HUES64 (cell line): ENCODE data around the gene DDAH1.
"Not testable (repeated sequence)": the region's sequence is repeated elsewhere in the genome, so short reads cannot be mapped to it uniquely, and the experiment has no call there.

Experiments used
- H3K27ac ChIP-seq: 2 replicates; pipeline ENCODE4 v1.7.0; 2013; ENCODE audit warnings: low read depth, low read length, inconsistent platforms
- H3K27me3 ChIP-seq: 2 replicates; pipeline ENCODE4 v1.6.1; 2013; ENCODE audit warnings: mild to moderate bottlenecking, low read length; ENCODE audit not compliant: insufficient read depth
- H3K36me3 ChIP-seq: 2 replicates; pipeline ENCODE4 v1.6.1; 2013; ENCODE audit warnings: mild to moderate bottlenecking, low read length; ENCODE audit not compliant: insufficient read depth
- H3K4me1 ChIP-seq: 2 replicates; pipeline ENCODE4 v1.6.1; 2013; ENCODE audit warnings: mild to moderate bottlenecking, low read length, moderate library complexity; ENCODE audit not compliant: insufficient read depth
- H3K4me3 ChIP-seq: 2 replicates; pipeline ENCODE4 v1.5.1; 2013; ENCODE audit warnings: mild to moderate bottlenecking, low read length, moderate library complexity
- H3K9ac ChIP-seq: 2 replicates; pipeline ENCODE4 v1.6.1; 2013; ENCODE audit warnings: mild to moderate bottlenecking, low read depth, low read length
- H3K9me3 ChIP-seq: 2 replicates; pipeline ENCODE4 v1.6.1; 2013; ENCODE audit warnings: low read depth, low read length; ENCODE audit not compliant: insufficient read depth
- WGBS: fragments of 150-250, 120-280 bp; methylation state at CpG from one replicate; pipeline ENCODE4 v1.1.7; 2013; ENCODE audit warnings: missing lambda C conversion rate; 5-methylcytosine and 5-hydroxymethylcytosine counted together

The DDAH1 gene

GRCh38 chr1:85470130-85470529 is 5.2 kb upstream of the DDAH1 start:
- not testable (repeated sequence) for H3K9me3 ChIP-seq, H3K36me3 ChIP-seq, H3K4me1 ChIP-seq, H3K9ac ChIP-seq, H3K4me3 ChIP-seq, H3K27ac ChIP-seq
- H3K27me3 ChIP-seq, result peaks cover 14% of the 10 kb centered on the region
- WGBS, result 98% methylated on average over 2 of the region's 2 CpGs

- Histone ChIP-seq H3K4me3 (no peak overlapping the region), H3K9me3 (no peaks in the 10 kb centered on the region), H3K9ac (no peak overlapping the region), H3K27me3 (peaks cover 33% of the 10 kb centered on the region), H3K36me3 (no peaks in the 10 kb centered on the region), H3K27ac (no peak overlapping the region), H3K4me1 (peaks cover 17% of the 10 kb centered on the region)
- 95% methylated on average over 3 of the region's 3 CpGs for WGBS
Measured at GRCh38 chr1:85467929-85468540, 3.1 kb upstream of the DDAH1 start.

- Histone ChIP-seq H3K4me1 (peaks cover 20% of the 10 kb centered on the region), H3K9me3 (no peaks in the 10 kb centered on the region), H3K9ac (no peak overlapping the region), H3K27me3 (peaks cover 38% of the 10 kb centered on the region), H3K27ac (no peak overlapping the region), H3K4me3 (no peak overlapping the region), H3K36me3 (no peaks in the 10 kb centered on the region)
- 97% methylated on average over 3 of the region's 5 CpGs for WGBS
Measured at GRCh38 chr1:85467036-85467435, 2.1 kb upstream of the DDAH1 start.

- peak overlapping the region; percentile 75 for H3K4me3 ChIP-seq
- no peaks in the 10 kb centered on the region for H3K36me3 ChIP-seq
- no peak overlapping the region for H3K27ac ChIP-seq
- H3K4me1 ChIP-seq, result peaks cover 20% of the 10 kb centered on the region
- H3K27me3 ChIP-seq, result peaks cover 38% of the 10 kb centered on the region
- H3K9ac ChIP-seq, result no peak overlapping the region
- 81% methylated on average over 1 of the region's 1 CpG for WGBS
- no peaks in the 10 kb centered on the region for H3K9me3 ChIP-seq
Measured at GRCh38 chr1:85465786-85466134, 801 bp upstream of the DDAH1 start.

- Histone ChIP-seq H3K27me3 (peaks cover 38% of the 10 kb centered on the region), H3K9me3 (no peaks in the 10 kb centered on the region), H3K4me1 (peaks cover 20% of the 10 kb centered on the region), H3K27ac (no peak overlapping the region), H3K36me3 (no peaks in the 10 kb centered on the region), H3K9ac (peak overlapping the region; percentile 75), H3K4me3 (peak overlapping the region; percentile 75)
- WGBS, result under 1% methylated on average over 72 of the region's 72 CpGs
Measured at GRCh38 chr1:85464497-85465098, 361 bp downstream of the DDAH1 start.

GRCh38 chr1:85463731-85464496 is 1.0 kb downstream of the DDAH1 start:
- H3K27ac ChIP-seq, result no peak overlapping the region
- WGBS, result 6% methylated on average over 26 of the region's 26 CpGs
- no peaks in the 10 kb centered on the region for H3K36me3 ChIP-seq
- H3K4me3 ChIP-seq, result peak overlapping the region; percentile 75
- H3K9ac ChIP-seq, result peak overlapping the region; percentile 75
- H3K27me3 ChIP-seq, result peaks cover 38% of the 10 kb centered on the region
- peaks cover 20% of the 10 kb centered on the region for H3K4me1 ChIP-seq
- H3K9me3 ChIP-seq, result no peaks in the 10 kb centered on the region

GRCh38 chr1:85462931-85463649 is 1.9 kb downstream of the DDAH1 start:
- peak overlapping the region; percentile 75 for H3K4me3 ChIP-seq
- no peaks in the 10 kb centered on the region for H3K36me3 ChIP-seq
- H3K27me3 ChIP-seq, result peaks cover 38% of the 10 kb centered on the region
- no peak overlapping the region for H3K27ac ChIP-seq
- WGBS, result 69% methylated on average over 4 of the region's 4 CpGs
- H3K9me3 ChIP-seq, result no peaks in the 10 kb centered on the region
- H3K9ac ChIP-seq, result no peak overlapping the region
- H3K4me1 ChIP-seq, result peaks cover 20% of the 10 kb centered on the region

GRCh38 chr1:85461216-85461918 is 3.6 kb downstream of the DDAH1 start:
- no peaks in the 10 kb centered on the region for H3K9me3 ChIP-seq
- H3K27me3 ChIP-seq, result peaks cover 36% of the 10 kb centered on the region
- H3K27ac ChIP-seq, result no peak overlapping the region
- H3K4me3 ChIP-seq, result no peak overlapping the region
- 48% methylated on average over 3 of the region's 5 CpGs for WGBS
- H3K36me3 ChIP-seq, result no peaks in the 10 kb centered on the region
- H3K9ac ChIP-seq, result no peak overlapping the region
- peaks cover 20% of the 10 kb centered on the region for H3K4me1 ChIP-seq

GRCh38 chr1:85460555-85461088 is 4.3 kb downstream of the DDAH1 start:
- no peak overlapping the region for H3K9ac ChIP-seq
- H3K27ac ChIP-seq, result no peak overlapping the region
- 98% methylated on average over 2 of the region's 2 CpGs for WGBS

GRCh38 chr1:85459290-85459689 is 5.7 kb downstream of the DDAH1 start:
- no peaks in the 10 kb centered on the region for H3K9me3 ChIP-seq
- WGBS, result 68% methylated on average over 2 of the region's 2 CpGs
- no peak overlapping the region for H3K4me3 ChIP-seq
- H3K4me1 ChIP-seq, result 0 out of 2 replicates have a peak, but pooled peaks cover 13% of the 10 kb centered on the region
- no peak overlapping the region for H3K9ac ChIP-seq
- H3K27ac ChIP-seq, result no peak overlapping the region
- H3K27me3 ChIP-seq, result peaks cover 17% of the 10 kb centered on the region
- no peaks in the 10 kb centered on the region for H3K36me3 ChIP-seq

More at GRCh38 chr1:85460555-85461088, 4.3 kb downstream of the DDAH1 start:
- H3K4me1 ChIP-seq, result peaks cover 17% of the 10 kb centered on the region
- H3K27me3 ChIP-seq, result peaks cover 28% of the 10 kb centered on the region
- H3K4me3 ChIP-seq, result no peak overlapping the region
- H3K9me3 ChIP-seq, result no peaks in the 10 kb centered on the region
- no peaks in the 10 kb centered on the region for H3K36me3 ChIP-seq
